Fibroblast of skin of back (primary cell): ENCODE data around the gene SH3TC2.

Experiments used
- DNase-seq: peaks from one replicate; pipeline ENCODE4 v3.0.0-alpha.2; 2013

The SH3TC2 gene

GRCh38 chr5:149027636-149028035 is 35.2 kb downstream of the SH3TC2 start:
- no peak for DNase-seq

GRCh38 chr5:149024943-149025342 is 37.9 kb downstream of the SH3TC2 start:
- DNase-seq = no peak

- DNase-seq = peak; percentile 26
These were observed 38.4 kb downstream of the SH3TC2 start for GRCh38 chr5:149024477-149024876.

GRCh38 chr5:149022200-149022599 is 40.7 kb downstream of the SH3TC2 start:
- DNase-seq = no peak

DNA sequence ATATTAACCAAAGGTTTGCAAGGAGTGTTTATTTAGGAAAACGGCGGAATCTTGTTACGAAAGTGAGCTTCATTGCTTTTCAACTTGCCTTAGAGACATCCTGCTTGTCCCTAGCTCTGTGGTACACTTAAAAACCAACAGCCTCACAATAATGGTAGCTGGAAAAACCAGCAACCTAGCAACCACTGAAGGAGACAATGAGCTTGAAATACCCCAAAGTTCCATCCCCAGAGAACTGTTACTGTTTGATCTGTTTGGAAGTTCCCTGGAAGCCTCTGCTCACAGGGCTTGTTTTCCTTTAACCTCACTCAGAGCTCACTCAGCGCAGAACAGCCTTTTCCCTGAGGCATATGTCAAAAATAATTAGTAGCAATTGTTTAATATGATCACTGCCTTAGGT is 43.2 kb downstream of the SH3TC2 start:
- DNase-seq = no peak

DNA sequence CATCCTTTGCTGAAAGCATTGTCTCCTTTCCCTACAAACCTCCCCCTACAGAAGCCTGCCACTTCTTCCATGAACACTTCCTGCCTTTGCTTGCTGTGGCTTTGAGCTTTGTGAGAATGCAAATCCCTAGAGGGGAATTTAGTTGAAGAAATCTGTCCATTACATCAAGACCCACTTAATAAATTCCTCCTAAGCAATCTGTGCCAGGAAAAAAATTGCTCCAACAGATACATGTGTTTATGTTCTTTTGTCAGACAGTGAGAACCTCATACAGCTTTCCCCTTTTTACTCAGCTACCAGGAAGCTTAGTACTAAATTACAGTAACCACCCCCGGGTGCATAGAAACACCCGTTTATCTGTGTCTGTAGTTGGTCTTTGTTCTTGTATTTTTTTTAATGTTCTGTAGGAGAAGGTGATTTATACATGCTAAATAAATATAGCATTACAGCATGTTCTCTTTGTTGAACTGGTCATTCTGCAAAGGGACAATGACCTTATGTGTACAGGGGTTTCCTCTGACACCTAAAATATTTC is 43.9 kb downstream of the SH3TC2 start:
- DNase-seq = peak; percentile 74

DNA sequence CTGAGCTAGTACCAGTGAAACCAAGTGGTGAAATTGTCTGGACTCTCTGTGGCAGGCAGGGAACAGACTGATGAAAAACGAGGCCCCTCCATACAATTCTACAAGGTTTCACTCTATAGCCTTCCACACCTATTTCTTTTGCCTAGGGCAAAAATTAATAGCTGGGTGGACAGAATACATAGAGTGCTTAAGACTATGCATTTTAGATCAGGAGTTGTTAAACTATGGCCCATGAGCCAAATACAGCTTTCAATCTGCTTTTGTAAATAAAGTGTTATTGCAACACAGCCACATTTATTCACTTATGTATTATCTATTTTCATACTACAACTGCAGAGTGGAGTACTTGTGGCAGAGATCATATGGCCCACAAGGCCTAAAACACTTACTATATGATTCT is 45.2 kb downstream of the SH3TC2 start:
- no peak for DNase-seq

DNA sequence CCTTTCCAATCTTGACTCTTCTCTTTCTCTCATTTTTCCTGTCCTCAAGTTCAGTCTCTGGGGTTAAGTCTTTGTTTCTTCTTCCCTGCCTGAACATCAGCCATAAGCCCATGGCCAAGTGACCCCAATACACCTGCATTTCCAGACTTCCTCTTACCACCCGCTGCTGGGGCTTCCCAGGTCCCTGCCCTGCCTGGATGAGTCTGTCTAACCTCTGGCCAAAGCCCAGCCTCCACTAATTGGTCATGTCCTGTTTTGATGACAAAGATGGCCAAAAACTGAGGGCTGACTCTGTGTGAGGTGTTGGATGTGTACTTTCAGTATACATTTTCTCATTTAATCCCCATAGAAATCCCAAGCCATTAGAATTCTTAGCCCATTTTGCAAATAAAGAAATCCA is 47.3 kb downstream of the SH3TC2 start:
- DNase-seq = no peak

- no peak for DNase-seq
These were observed 47.7 kb downstream of the SH3TC2 start for GRCh38 chr5:149015126-149015525.

DNA sequence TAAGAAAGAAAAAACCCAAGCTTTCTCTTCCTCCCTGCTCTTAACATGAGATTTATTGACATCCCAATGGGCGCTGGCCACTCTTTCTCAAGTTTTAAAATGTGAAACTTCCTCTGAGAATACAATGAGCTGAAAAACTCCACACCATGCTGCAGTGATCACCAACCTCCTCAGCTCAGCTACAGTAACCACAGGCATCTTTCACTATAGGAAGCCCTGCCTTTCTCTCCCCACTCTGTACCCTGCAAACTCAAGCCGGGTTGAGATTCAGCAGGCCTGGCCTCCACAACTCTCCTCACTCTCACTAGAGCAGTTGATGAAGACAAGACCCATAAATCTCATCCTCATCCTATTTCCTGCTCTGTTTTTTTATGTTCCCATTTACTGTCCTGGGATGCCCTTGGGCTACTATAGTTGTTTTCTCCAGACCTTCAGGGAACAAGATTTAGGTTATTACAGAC is 48.3 kb downstream of the SH3TC2 start:
- no peak for DNase-seq

- no peak for DNase-seq
These were observed 49.1 kb downstream of the SH3TC2 start for GRCh38 chr5:149013796-149014195.

- no peak for DNase-seq
These were observed 50.5 kb downstream of the SH3TC2 start for GRCh38 chr5:149012350-149012749.

- no peak for DNase-seq
These were observed 51.1 kb downstream of the SH3TC2 start for GRCh38 chr5:149011728-149012127.

DNA sequence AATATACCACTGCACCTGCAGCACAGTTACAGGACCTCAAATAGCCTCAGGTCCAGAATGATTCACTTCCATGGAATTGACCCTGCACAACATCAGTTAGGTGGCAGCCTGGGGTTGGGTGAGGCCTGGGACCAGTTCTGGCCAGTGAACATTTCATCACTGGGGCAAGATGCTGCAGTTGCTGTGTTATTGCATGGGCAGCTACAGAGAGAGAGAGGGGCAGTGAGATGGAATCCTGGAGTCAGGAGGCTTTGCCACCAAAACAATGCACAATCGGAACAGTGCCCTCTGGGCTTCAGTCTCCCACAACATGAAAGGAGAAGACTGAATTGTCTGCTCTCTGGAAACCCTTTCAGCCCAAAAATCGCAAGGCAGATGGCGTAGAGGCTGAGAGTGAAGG is 51.8 kb downstream of the SH3TC2 start:
- no peak for DNase-seq

- peak; percentile 82 for DNase-seq
These were observed 55.7 kb downstream of the SH3TC2 start for GRCh38 chr5:149007174-149007573.

- DNase-seq = no peak
These were observed 56.4 kb downstream of the SH3TC2 start for GRCh38 chr5:149006426-149006825.

DNA sequence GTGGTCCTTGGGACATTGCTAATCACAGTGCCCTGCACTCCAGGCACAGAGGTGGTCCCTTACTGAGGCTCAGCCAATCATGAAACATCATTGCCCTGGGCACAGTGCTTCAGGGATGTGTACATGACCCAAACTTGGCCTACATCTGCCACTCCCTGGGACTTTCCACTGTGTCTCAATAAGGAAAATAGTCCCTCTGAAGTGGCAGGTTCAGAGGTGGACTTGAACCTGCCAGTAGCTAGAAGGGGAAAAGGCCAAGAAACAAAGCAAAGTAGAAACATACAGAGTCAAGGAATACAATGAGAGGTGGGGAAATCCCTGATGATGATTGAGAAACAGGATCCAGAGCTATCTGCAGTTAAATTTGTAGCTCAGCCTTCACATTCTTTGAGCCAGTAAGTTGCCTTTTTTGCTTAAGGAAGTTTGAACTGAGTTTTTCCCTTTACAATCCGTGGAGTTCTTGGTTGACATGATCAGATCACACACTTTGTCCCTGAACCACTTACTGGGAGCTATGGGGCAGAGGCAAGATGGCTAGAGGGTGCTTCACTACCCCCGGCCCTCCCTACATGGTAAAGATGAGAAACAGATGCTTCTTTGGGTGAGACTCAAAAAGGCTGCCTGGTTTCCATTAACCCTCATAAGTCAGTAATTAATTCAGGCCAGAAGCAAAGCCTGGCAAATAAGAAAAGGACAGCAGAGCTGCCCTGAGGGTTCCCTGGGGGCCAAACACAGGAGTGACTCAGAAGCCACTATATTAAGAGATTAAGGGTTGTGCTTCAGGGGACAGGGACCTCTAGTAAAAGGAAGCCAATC is 57.6 kb downstream of the SH3TC2 start:
- DNase-seq = peak; percentile 81

DNA sequence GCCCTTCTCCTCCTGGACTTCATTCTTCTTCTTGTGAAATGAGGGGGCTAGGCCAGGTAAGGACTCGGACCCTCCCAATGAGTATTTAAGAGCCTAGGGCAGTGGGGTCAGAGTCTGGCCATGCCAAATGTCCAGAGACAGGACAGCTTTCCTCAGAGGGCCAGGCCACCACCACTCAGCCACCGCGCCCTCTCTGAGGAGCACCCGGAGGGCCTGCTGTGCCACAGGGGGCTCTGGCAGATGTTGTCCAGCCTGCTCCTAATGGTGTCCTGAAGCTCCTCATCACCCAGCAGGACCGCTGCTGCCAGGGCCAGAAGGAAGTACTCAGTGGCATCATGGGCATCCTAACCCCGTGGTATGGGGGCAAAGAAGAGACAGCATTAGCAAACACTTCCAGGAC is 58.3 kb downstream of the SH3TC2 start:
- no peak for DNase-seq

DNA sequence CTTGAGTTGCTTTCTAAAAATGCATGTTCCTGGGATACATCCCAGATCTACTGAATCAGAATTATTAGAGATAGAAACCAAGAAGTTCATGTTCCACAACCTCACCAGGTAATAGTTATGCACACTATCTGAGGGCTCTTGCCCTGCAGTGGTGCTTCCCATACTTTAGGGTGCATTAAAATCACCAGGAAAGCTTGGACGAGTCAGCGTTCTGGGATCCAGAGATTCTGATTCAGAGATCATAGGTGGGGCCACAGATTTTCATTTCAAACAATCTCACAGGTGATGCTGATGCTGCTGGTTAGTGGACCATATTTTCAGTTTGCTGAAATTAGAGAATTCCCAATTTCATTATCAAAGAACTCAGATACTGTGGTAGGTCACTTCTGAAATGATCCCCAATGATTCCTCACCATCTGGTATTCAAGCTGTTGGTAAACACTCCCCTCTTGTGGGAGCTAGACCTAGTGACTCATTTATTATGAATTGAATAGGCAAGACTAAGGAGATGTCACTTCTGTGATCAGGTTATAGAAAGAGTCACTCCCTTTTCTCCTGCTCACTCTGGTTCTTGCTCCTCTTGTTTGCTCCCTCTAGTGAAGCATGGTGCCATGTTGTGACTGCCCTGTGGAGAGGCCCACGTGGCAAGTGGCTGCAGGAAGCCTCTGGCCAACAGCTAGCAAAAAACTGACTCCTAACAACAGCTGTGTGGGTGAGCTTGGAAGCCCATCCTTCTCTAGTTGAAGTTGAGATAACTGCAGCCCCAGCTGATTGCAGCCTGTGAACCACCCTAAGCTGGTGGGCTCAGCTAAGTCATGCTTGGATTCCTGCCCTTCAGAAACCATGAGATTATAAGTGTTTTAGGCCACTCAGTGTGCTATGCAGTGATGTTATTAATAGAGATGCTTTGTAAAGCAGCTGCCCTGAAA is 59.8 kb downstream of the SH3TC2 start:
- peak; percentile 67 for DNase-seq

GRCh38 chr5:149002053-149002452 is 60.8 kb downstream of the SH3TC2 start:
- peak; percentile 99 for DNase-seq

GRCh38 chr5:149001162-149001561 is 61.7 kb downstream of the SH3TC2 start:
- no peak for DNase-seq

DNA sequence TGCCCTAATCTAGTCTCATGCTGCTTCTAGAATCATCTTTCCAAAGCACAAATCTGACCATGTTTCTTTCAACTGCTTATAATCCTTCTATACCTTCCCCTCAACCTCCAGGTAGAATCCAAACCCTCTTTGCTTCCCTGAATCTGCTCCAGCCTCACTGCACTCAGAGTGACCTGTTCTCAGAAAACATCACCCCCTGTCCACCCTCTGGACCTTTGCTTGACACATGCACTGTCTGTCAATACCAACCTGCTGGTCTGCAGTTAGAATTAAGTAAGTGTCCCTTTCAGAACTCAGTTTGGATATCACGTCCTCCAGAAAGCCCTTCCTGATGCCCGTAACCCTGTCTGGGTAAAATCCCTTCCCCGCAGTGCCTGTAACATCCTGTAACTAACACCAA is 63.1 kb downstream of the SH3TC2 start:
- DNase-seq = no peak

DNA sequence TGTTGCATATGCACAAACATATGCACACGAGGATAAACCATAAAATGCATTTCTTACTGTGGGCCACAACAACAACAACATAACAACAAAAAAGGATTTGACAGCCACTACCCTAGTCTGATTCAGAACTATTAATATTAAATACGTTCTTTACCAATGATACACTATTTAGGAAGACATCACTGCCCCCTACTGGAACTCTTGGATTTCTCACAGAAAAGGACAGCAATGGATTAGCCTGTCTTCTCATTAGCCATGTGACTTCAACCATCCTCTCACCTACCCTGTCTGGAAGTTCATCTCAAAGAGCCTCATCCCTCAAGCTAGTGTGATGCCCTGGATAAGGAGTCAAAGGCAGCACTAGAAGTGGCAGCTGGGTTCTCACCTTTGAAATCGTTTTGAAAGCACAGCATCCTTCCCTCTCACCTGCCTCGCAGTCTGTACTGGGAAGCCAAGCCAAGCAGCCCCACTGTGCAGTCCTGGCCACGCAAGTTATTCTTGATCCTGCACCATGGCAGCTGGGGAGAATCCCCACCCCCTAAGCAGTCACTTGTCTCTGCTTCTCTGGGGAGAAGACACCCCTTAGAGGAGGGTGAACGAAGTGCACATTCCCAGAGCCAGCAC is 64.6 kb downstream of the SH3TC2 start:
- DNase-seq = peak; percentile 74
